ENCODE results near the gene ELOB. TPM values are rescaled to one million over a fixed set of nuclear protein-coding genes. Genes with fewer than 3 reads are reported as not detected.
A peak's percentile ranks its signal among the peaks of the same experiment; 100 is the strongest.
"Not testable (repeated sequence)": the region's sequence is repeated elsewhere in the genome, so short reads cannot be mapped to it uniquely, and the experiment has no call there.

Gene ELOB
- polyA plus RNA-seq, 4 donors = 166 to 718 (median 396) TPM

- no peak overlapping the region for H3K27ac ChIP-seq (ENCODE audit: low read depth in 1 of 3, low read length in 2 of 3)
Measured at GRCh38 chr16:2724088-2724676, 52.9 kb downstream of the ELOB start.

DNA sequence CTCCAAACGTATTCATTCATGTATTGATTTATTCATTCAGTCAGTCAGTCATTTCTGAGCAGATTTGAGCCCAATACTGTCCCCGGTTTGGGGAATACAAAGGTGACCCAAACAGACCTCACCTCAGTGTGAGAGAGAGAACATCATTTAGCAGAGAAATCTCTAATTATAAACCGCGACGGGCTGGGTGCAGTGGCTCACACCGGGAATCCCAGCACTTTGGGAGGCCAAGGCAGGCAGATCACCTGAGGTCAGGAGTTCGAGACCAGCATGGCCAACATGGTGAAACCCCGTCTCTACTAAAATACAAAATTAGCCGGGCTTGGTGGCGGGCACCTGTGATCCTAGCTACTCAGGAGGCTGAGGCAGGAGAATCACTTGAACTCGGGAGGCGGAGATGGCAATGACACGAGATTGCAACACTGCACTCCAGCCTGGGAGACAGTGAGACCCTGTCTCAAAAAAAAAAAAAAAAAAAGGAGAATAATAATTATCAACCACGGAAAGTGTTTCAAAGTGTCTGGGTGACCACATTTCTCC is 55.4 kb downstream of the ELOB start:
- not testable (repeated sequence) for H3K4me1 ChIP-seq (ENCODE audit: control insufficient read depth in 3 of 3, insufficient read depth in 2 of 3, low read depth in 1 of 3, low read length in 2 of 3); FAIRE-seq; H3K9me3 ChIP-seq (ENCODE audit: control insufficient read depth in 2 of 2, insufficient read depth in 1 of 2, low read depth in 1 of 2, low read length in 1 of 2); DNase-seq; H3K27me3 ChIP-seq (ENCODE audit: control insufficient read depth in 3 of 3, insufficient read depth in 3 of 3, low read length in 3 of 3); H3K36me3 ChIP-seq (ENCODE audit: control insufficient read depth in 3 of 3, insufficient read depth in 2 of 3, low read depth in 1 of 3, low read length in 3 of 3); H3K27ac ChIP-seq (ENCODE audit: low read depth in 1 of 3, low read length in 2 of 3)
- H3K4me3 ChIP-seq (ENCODE audit: low read depth in 1 of 3, low read length in 3 of 3) = peak overlapping the region in 2 of 3 donors; percentile 16 to 62
- 27 to 40% (median 33%) methylated on average over 14 of the region's 14 CpGs for WGBS, 3 donors

More at GRCh38 chr16:2724088-2724676, 52.9 kb downstream of the ELOB start:
- H3K4me3 ChIP-seq (ENCODE audit: low read depth in 1 of 3, low read length in 3 of 3) = no peak overlapping the region
- FAIRE-seq (no peak), DNase-seq (no peak)
- peaks cover 0 to 6% (median 0%) of the 10 kb centered on the region in 3 donors for H3K27me3 ChIP-seq (ENCODE audit: control insufficient read depth in 3 of 3, insufficient read depth in 3 of 3, low read length in 3 of 3)
- H3K36me3 ChIP-seq (ENCODE audit: control insufficient read depth in 3 of 3, insufficient read depth in 2 of 3, low read depth in 1 of 3, low read length in 3 of 3) = no peaks in the 10 kb centered on the region
- 77 to 79% (median 78%) methylated on average over 7 of the region's 7 CpGs for WGBS, 3 donors
- no peaks in the 10 kb centered on the region for H3K4me1 ChIP-seq (ENCODE audit: control insufficient read depth in 3 of 3, insufficient read depth in 2 of 3, low read depth in 1 of 3, low read length in 2 of 3)
- H3K9me3 ChIP-seq (ENCODE audit: control insufficient read depth in 2 of 2, insufficient read depth in 1 of 2, low read depth in 1 of 2, low read length in 1 of 2) = no peaks in the 10 kb centered on the region

Other genes with a start within 250 kb of the ELOB start
- 10 to 100 TPM in 1 of 4 donors, 1 to 10 TPM in 1, under 1 TPM in 2; 0.66 to 23.1 (median 1.1) TPM for gene CEMP1, start 245.9 kb downstream of the ELOB start, polyA plus RNA-seq
- gene PDPK1, start 239.3 kb downstream of the ELOB start, polyA plus RNA-seq = 10 to 100 TPM; 22.2 to 48.9 (median 32.2) TPM
- 10 to 100 TPM; 19.0 to 41.2 (median 29.9) TPM for gene KCTD5, start 94.8 kb downstream of the ELOB start, polyA plus RNA-seq
- gene PRSS27, start 57.1 kb downstream of the ELOB start, polyA plus RNA-seq = 1 to 10 TPM in 1 of 4 donors, under 1 TPM in 1, not detected in 2; 0.65 to 1.3 TPM
- 100 to 1,000 TPM; 329 to 655 (median 496) TPM for gene SRRM2, start 24.6 kb downstream of the ELOB start, polyA plus RNA-seq
- under 1 TPM in 1 of 4 donors, not detected in 3; 0.03 TPM for gene PRSS33, start 10.3 kb upstream of the ELOB start, polyA plus RNA-seq
- gene PRSS41, start 21.2 kb upstream of the ELOB start, polyA plus RNA-seq = not detected
- under 1 TPM in 2 of 4 donors, not detected in 2; 0.15 to 0.19 TPM for gene PRSS21, start 40.0 kb upstream of the ELOB start, polyA plus RNA-seq
- gene ZG16B, start 53.0 kb upstream of the ELOB start, polyA plus RNA-seq = 10 to 100 TPM in 3 of 4 donors, 1 to 10 TPM in 1; 5.2 to 19.9 (median 15.0) TPM
- gene PRSS22, start 80.9 kb upstream of the ELOB start, polyA plus RNA-seq = 1 to 10 TPM in 2 of 4 donors, under 1 TPM in 2; 0.45 to 3.9 (median 1.1) TPM
- 10 to 100 TPM in 3 of 4 donors, 1 to 10 TPM in 1; 9.1 to 30.2 (median 23.3) TPM for gene FLYWCH2, start 105.9 kb upstream of the ELOB start, polyA plus RNA-seq
- gene FLYWCH1, start 134.7 kb upstream of the ELOB start, polyA plus RNA-seq = 10 to 100 TPM; 13.0 to 18.8 (median 14.9) TPM
- under 1 TPM in 3 of 4 donors, not detected in 1; 0.15 to 0.54 (median 0.47) TPM for gene KREMEN2, start 187.0 kb upstream of the ELOB start, polyA plus RNA-seq
- 10 to 100 TPM in 2 of 4 donors, 1 to 10 TPM in 2; 1.4 to 19.4 (median 6.9) TPM for gene PAQR4, start 192.1 kb upstream of the ELOB start, polyA plus RNA-seq
- 10 to 100 TPM in 2 of 4 donors, 1 to 10 TPM in 2; 2.5 to 24.7 (median 7.0) TPM for gene PKMYT1, start 203.2 kb upstream of the ELOB start, polyA plus RNA-seq
- 1 to 10 TPM in 2 of 4 donors, under 1 TPM in 2; 0.76 to 2.7 (median 0.99) TPM for gene CLDN9, start 235.6 kb upstream of the ELOB start, polyA plus RNA-seq
- 10 to 100 TPM in 1 of 4 donors, under 1 TPM in 1, not detected in 2; 0.04 to 24.4 TPM for gene CLDN6, start 240.9 kb upstream of the ELOB start, polyA plus RNA-seq
- 100 to 1,000 TPM in 2 of 4 donors, 10 to 100 TPM in 2; 27.4 to 259 (median 80.2) TPM for gene TNFRSF12A, start 243.1 kb upstream of the ELOB start, polyA plus RNA-seq
- 100 to 1,000 TPM in 1 of 4 donors, 10 to 100 TPM in 3; 51.5 to 119 (median 57.0) TPM for gene HCFC1R1, start 246.7 kb upstream of the ELOB start, polyA plus RNA-seq
- gene THOC6, start 246.8 kb upstream of the ELOB start, polyA plus RNA-seq = 10 to 100 TPM; 35.9 to 51.4 (median 45.0) TPM

Measured in small intestine (tissue), 7 donors.